GM19467 (cell line): Measurements from ENCODE around the gene SBNO2.
"Not testable (repeated sequence)": the region's sequence is repeated elsewhere in the genome, so short reads cannot be mapped to it uniquely, and the experiment has no call there.

Source experiments
- ATAC-seq: cut with Tn5 transposase; IDR thresholded peaks from one replicate; pipeline ENCODE4 v1.9.1; 2021; ENCODE audit warnings: mild to moderate bottlenecking, moderate library complexity; ENCODE audit not compliant: unreplicated experiment

SBNO2 gene

GRCh38 chr19:1173845-1174809 is at the start of gene SBNO2:
SBNO2 (minus strand) TSS chr19:1174268; CDS start chr19:1154276, 19,992 bp downstream.
- no peak for ATAC-seq

- ATAC-seq, result no peak
Measured at GRCh38 chr19:1223018-1223855, 49.2 kb upstream of the SBNO2 start.

GRCh38 chr19:1222394-1222793 is 48.3 kb upstream of the SBNO2 start:
- no peak for ATAC-seq

- no peak for ATAC-seq
Measured at GRCh38 chr19:1221904-1222255, 47.8 kb upstream of the SBNO2 start.

- no peak for ATAC-seq
Measured at GRCh38 chr19:1220976-1221903, 47.2 kb upstream of the SBNO2 start.

- no peak for ATAC-seq
Measured at GRCh38 chr19:1220477-1220930, 46.4 kb upstream of the SBNO2 start.

- no peak for ATAC-seq
Measured at GRCh38 chr19:1219786-1220476, 45.9 kb upstream of the SBNO2 start.

GRCh38 chr19:1218751-1219567 is 44.9 kb upstream of the SBNO2 start:
- ATAC-seq, result no peak

GRCh38 chr19:1217366-1217765 is 43.3 kb upstream of the SBNO2 start:
- no peak for ATAC-seq

GRCh38 chr19:1216756-1217155 is 42.7 kb upstream of the SBNO2 start:
- ATAC-seq, result no peak

GRCh38 chr19:1214862-1215731 is 41.0 kb upstream of the SBNO2 start:
- no peak for ATAC-seq

GRCh38 chr19:1214299-1214861 is 40.3 kb upstream of the SBNO2 start:
- no peak for ATAC-seq

GRCh38 chr19:1213391-1214286 is 39.6 kb upstream of the SBNO2 start:
- ATAC-seq, result no peak

- ATAC-seq, result no peak
Measured at GRCh38 chr19:1211494-1212234, 37.6 kb upstream of the SBNO2 start.

- no peak for ATAC-seq
Measured at GRCh38 chr19:1210227-1210538, 36.1 kb upstream of the SBNO2 start.

- not testable (repeated sequence) for ATAC-seq
Measured at GRCh38 chr19:1208830-1209229, 34.8 kb upstream of the SBNO2 start.
